Activated T-helper 2 cell treated with anti-CD3 and anti-CD28 coated beads, Interferon-gamma antibody, Interleukin-2, Interleukin-4, amounts not matched to agents 10 μg/mL and 5 μg/mL and 100 μg/mL, durations not matched to agents 14 hours and 24 hours and 36 hours (primary cell): Measurements from ENCODE around the gene RELB. TPM values are rescaled to one million over a fixed set of nuclear protein-coding genes. Genes with fewer than 3 reads are reported as not detected.

Source experiments
- DNase-seq: peaks from one replicate; pipeline ENCODE4 v3.0.0; 2021; ENCODE audit warnings: low spot score
- H3K27ac Mint-ChIP-seq: one replicate; pipeline ENCODE4 v1.8.0; 2021; ENCODE audit warnings: mixed read lengths
- H3K27me3 Mint-ChIP-seq: one replicate; pipeline ENCODE4 v1.8.0; 2021; ENCODE audit warnings: low read depth, mixed read lengths
- H3K36me3 Mint-ChIP-seq: one replicate; pipeline ENCODE4 v1.8.0; 2021; ENCODE audit warnings: low read depth, mixed read lengths
- H3K4me1 Mint-ChIP-seq: one replicate; pipeline ENCODE4 v1.8.0; 2021; ENCODE audit warnings: low read depth, mixed read lengths
- H3K4me3 Mint-ChIP-seq: one replicate; pipeline ENCODE4 v1.8.0; 2021; ENCODE audit warnings: low read depth, mild to moderate bottlenecking, moderate library complexity, mixed read lengths
- H3K9me3 Mint-ChIP-seq: one replicate; pipeline ENCODE4 v1.8.0; 2021; ENCODE audit warnings: mixed read lengths
- intact Hi-C: fragments of 100-400 bp; cut with micrococcal nuclease; formaldehyde crosslinking; loops from one replicate; pipeline ENCODE4 v1.15.1; 2023
- total RNA-seq: library from RNA; stranded (reverse); gene quantifications from 2 replicates; pipeline ENCODE4 v1.2.3, GENCODE V29; 2022

Gene RELB
- 62.7 and 70.3 TPM in 2 replicates for total RNA-seq

GRCh38 chr19:45001087-45001739 is at the start of gene RELB:
Gene RELB, plus strand, starts transcription at chr19:45001464. Its CDS starts 116 bp downstream, at chr19:45001580.
- Mint-ChIP-seq H3K4me1 (peaks cover 12% of the 10 kb centered on the region), H3K9me3 (no peaks in the 10 kb centered on the region), H3K27ac (peak within 1 kb of the TSS; percentile 100), H3K4me3 (peak within 1 kb of the TSS; percentile 97), H3K27me3 (no peaks in the 10 kb centered on the region), H3K36me3 (peaks cover 27% of the 10 kb centered on the region)
- DNase-seq: peak; percentile 92
- intact Hi-C loops: loop anchor here (10.0 kb wide), 1 partner anchor 174 kb away; the partner anchor contains the start of genes BLOC1S3 and TRAPPC6A

- intact Hi-C loops: loop anchor here (2.0 kb wide), 1 partner anchor 63 kb away; the partner anchor contains the start of gene TOMM40
- Mint-ChIP-seq H3K9me3 (no peaks in the 10 kb centered on the region), H3K27ac (peak overlapping the region; percentile 97), H3K4me1 (peaks cover 25% of the 10 kb centered on the region), H3K4me3 (peak overlapping the region; percentile 86), H3K27me3 (no peaks in the 10 kb centered on the region), H3K36me3 (peaks cover 3% of the 10 kb centered on the region)
- no peak for DNase-seq
These were observed 47.0 kb upstream of the RELB start for GRCh38 chr19:44954278-44954648.

GRCh38 chr19:44954649-44955504 is 46.4 kb upstream of the RELB start, which contains the start of gene CLPTM1:
Gene CLPTM1, plus strand, starts transcription at chr19:44955380. Its CDS starts 16 bp downstream, at chr19:44955396.
- intact Hi-C loops: loop anchor here (1.0 to 2.0 kb wide), 2 partner anchors 47 to 64 kb away; partner anchors contain the start of gene TOMM40
- no peaks in the 10 kb centered on the region for H3K27me3 Mint-ChIP-seq

GRCh38 chr19:44955505-44956439 is 45.5 kb upstream of the RELB start:
- intact Hi-C loops: loop anchor here (1.0 to 2.0 kb wide), 2 partner anchors 47 to 65 kb away; partner anchors contain the start of gene TOMM40

More at GRCh38 chr19:44954649-44955504, 46.4 kb upstream of the RELB start, which contains the start of gene CLPTM1:
- Mint-ChIP-seq H3K4me3 (peak within 1 kb of the TSS; percentile 86), H3K9me3 (no peaks in the 10 kb centered on the region), H3K4me1 (peaks cover 25% of the 10 kb centered on the region), H3K36me3 (peaks cover 3% of the 10 kb centered on the region), H3K27ac (peak within 1 kb of the TSS; percentile 97)
- DNase-seq: peak; percentile 92

GRCh38 chr19:44957526-44957925 is 43.7 kb upstream of the RELB start:
- peak overlapping the region; percentile 12 for H3K27ac Mint-ChIP-seq

More at GRCh38 chr19:44955505-44956439, 45.5 kb upstream of the RELB start:
- Mint-ChIP-seq H3K4me3 (peak overlapping the region; percentile 86), H3K36me3 (peaks cover 7% of the 10 kb centered on the region), H3K27me3 (no peaks in the 10 kb centered on the region), H3K27ac (peak overlapping the region; percentile 71), H3K9me3 (no peaks in the 10 kb centered on the region), H3K4me1 (peaks cover 25% of the 10 kb centered on the region)
- no peak for DNase-seq

GRCh38 chr19:44958090-44958489 is 43.2 kb upstream of the RELB start:
- intact Hi-C loops: no loop called here
- Mint-ChIP-seq H3K36me3 (peaks cover 16% of the 10 kb centered on the region), H3K27me3 (no peaks in the 10 kb centered on the region), H3K27ac (no peak overlapping the region), H3K9me3 (no peaks in the 10 kb centered on the region), H3K4me1 (peaks cover 25% of the 10 kb centered on the region), H3K4me3 (no peak overlapping the region)
- no peak for DNase-seq

More at GRCh38 chr19:44957526-44957925, 43.7 kb upstream of the RELB start:
- no peaks in the 10 kb centered on the region for H3K27me3 Mint-ChIP-seq
- no peak overlapping the region for H3K4me3 Mint-ChIP-seq
- H3K4me1 Mint-ChIP-seq: peaks cover 25% of the 10 kb centered on the region
- DNase-seq: no peak
- peaks cover 14% of the 10 kb centered on the region for H3K36me3 Mint-ChIP-seq
- H3K9me3 Mint-ChIP-seq: no peaks in the 10 kb centered on the region
- intact Hi-C loops: no loop called here

GRCh38 chr19:44959691-44960090 is 41.6 kb upstream of the RELB start:
- DNase-seq: no peak
- Mint-ChIP-seq H3K4me3 (no peak overlapping the region), H3K9me3 (no peaks in the 10 kb centered on the region), H3K27me3 (no peaks in the 10 kb centered on the region), H3K36me3 (peaks cover 20% of the 10 kb centered on the region), H3K27ac (no peak overlapping the region), H3K4me1 (peaks cover 21% of the 10 kb centered on the region)
- intact Hi-C loops: no loop called here

- intact Hi-C loops: no loop called here
- H3K27ac Mint-ChIP-seq: no peak overlapping the region
These were observed 40.1 kb upstream of the RELB start for GRCh38 chr19:44960906-44961728.

GRCh38 chr19:44961821-44962220 is 39.4 kb upstream of the RELB start:
- intact Hi-C loops: no loop called here
- no peak overlapping the region for H3K4me3 Mint-ChIP-seq
- no peak overlapping the region for H3K27ac Mint-ChIP-seq
- H3K4me1 Mint-ChIP-seq: peaks cover 11% of the 10 kb centered on the region
- no peak for DNase-seq
- H3K27me3 Mint-ChIP-seq: no peaks in the 10 kb centered on the region
- peaks cover 27% of the 10 kb centered on the region for H3K36me3 Mint-ChIP-seq
- no peaks in the 10 kb centered on the region for H3K9me3 Mint-ChIP-seq

More at GRCh38 chr19:44960906-44961728, 40.1 kb upstream of the RELB start:
- no peak for DNase-seq
- Mint-ChIP-seq H3K9me3 (no peaks in the 10 kb centered on the region), H3K4me3 (no peak overlapping the region), H3K36me3 (peaks cover 27% of the 10 kb centered on the region), H3K4me1 (peaks cover 18% of the 10 kb centered on the region), H3K27me3 (no peaks in the 10 kb centered on the region)

- H3K36me3 Mint-ChIP-seq: peaks cover 21% of the 10 kb centered on the region
- intact Hi-C loops: no loop called here
These were observed 33.1 kb upstream of the RELB start for GRCh38 chr19:44968118-44968517.

GRCh38 chr19:44968670-44969069 is 32.6 kb upstream of the RELB start:
- DNase-seq: no peak

More at GRCh38 chr19:44968118-44968517, 33.1 kb upstream of the RELB start:
- Mint-ChIP-seq H3K4me3 (no peak overlapping the region), H3K27me3 (no peaks in the 10 kb centered on the region), H3K9me3 (no peaks in the 10 kb centered on the region), H3K4me1 (no peaks in the 10 kb centered on the region), H3K27ac (no peak overlapping the region)
- DNase-seq: no peak

More at GRCh38 chr19:44968670-44969069, 32.6 kb upstream of the RELB start:
- H3K27me3 Mint-ChIP-seq: no peaks in the 10 kb centered on the region
- H3K4me3 Mint-ChIP-seq: no peak overlapping the region
- peaks cover 26% of the 10 kb centered on the region for H3K36me3 Mint-ChIP-seq
- H3K4me1 Mint-ChIP-seq: no peaks in the 10 kb centered on the region
- intact Hi-C loops: no loop called here
- H3K27ac Mint-ChIP-seq: no peak overlapping the region
- H3K9me3 Mint-ChIP-seq: no peaks in the 10 kb centered on the region
